K562 (cell line): ENCODE results near the gene USP4.

Experiments used
- TCF7L2 ChIP-seq: fragments of 150-350 bp; IDR thresholded peaks from 2 replicates; pipeline ENCODE4 v1.6.1; 2016; ENCODE audit warnings: low read depth, mild to moderate bottlenecking, low read length, moderate library complexity
- ZKSCAN1 ChIP-seq: fragments of 150-350 bp; IDR thresholded peaks from 2 replicates; pipeline ENCODE4 v1.6.1; 2016; ENCODE audit warnings: low read depth, low read length
- TF ChIP-seq, protein P1 (sequence below): sonication (generic); formaldehyde crosslinking; IDR thresholded peaks from 2 replicates; pipeline ENCODE4 v1.4.0; 2020; ENCODE audit warnings: mild to moderate bottlenecking, missing genetic modification reagents
- TF ChIP-seq, protein P2 (sequence below), 3 experiments: IDR thresholded peaks in 2 of 3; conservative IDR thresholded peaks in 1 of 3; 2 replicates each; pipeline ENCODE4 v1.5.1; 2011 to 2012; ENCODE audit warnings: low read length in 3 of 3, mild to moderate bottlenecking in 3 of 3, control low read depth in 2 of 3, improper control_type of control experiment in 1 of 3, inconsistent platforms in 1 of 3, low read depth in 1 of 3, mixed read lengths in 1 of 3, moderate library complexity in 1 of 3; ENCODE audit not compliant: insufficient read depth in 2 of 3

DNA sequence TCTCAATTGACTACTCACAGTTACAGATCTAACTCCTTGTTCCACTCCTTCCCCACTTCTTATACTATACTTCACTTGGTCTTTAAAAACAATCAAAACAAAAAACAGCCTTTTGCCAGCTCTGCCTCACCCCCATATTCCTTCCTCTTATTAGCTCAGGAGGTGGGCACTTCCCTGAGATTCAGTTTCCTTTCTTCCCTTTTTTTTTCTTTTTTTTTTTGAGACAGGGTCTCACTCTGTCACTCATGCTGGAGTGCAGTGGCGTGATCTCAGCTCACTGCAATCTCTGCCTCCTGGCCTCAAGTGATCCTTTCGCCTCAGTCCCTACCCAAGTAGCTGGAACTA is 69.7 kb downstream of the USP4 start:
- TF ChIP-seq, protein P1, sequence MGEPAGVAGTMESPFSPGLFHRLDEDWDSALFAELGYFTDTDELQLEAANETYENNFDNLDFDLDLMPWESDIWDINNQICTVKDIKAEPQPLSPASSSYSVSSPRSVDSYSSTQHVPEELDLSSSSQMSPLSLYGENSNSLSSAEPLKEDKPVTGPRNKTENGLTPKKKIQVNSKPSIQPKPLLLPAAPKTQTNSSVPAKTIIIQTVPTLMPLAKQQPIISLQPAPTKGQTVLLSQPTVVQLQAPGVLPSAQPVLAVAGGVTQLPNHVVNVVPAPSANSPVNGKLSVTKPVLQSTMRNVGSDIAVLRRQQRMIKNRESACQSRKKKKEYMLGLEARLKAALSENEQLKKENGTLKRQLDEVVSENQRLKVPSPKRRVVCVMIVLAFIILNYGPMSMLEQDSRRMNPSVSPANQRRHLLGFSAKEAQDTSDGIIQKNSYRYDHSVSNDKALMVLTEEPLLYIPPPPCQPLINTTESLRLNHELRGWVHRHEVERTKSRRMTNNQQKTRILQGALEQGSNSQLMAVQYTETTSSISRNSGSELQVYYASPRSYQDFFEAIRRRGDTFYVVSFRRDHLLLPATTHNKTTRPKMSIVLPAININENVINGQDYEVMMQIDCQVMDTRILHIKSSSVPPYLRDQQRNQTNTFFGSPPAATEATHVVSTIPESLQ (CRISPR knock-in tag), result no peak
- TF ChIP-seq TCF7L2 (no peak), ZKSCAN1 (no peak)
- TF ChIP-seq, protein P2, sequence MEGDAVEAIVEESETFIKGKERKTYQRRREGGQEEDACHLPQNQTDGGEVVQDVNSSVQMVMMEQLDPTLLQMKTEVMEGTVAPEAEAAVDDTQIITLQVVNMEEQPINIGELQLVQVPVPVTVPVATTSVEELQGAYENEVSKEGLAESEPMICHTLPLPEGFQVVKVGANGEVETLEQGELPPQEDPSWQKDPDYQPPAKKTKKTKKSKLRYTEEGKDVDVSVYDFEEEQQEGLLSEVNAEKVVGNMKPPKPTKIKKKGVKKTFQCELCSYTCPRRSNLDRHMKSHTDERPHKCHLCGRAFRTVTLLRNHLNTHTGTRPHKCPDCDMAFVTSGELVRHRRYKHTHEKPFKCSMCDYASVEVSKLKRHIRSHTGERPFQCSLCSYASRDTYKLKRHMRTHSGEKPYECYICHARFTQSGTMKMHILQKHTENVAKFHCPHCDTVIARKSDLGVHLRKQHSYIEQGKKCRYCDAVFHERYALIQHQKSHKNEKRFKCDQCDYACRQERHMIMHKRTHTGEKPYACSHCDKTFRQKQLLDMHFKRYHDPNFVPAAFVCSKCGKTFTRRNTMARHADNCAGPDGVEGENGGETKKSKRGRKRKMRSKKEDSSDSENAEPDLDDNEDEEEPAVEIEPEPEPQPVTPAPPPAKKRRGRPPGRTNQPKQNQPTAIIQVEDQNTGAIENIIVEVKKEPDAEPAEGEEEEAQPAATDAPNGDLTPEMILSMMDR (IDR thresholded peaks at IDR 0.05 in 2 of 3, conservative IDR thresholded peaks at IDR 0.05 in 1 of 3; ENCODE audit: insufficient read depth in 2 of 3, low read depth in 1 of 3, low read length in 3 of 3), result no peak
